CD14-positive monocyte (primary cell): ENCODE measurements around the gene C11orf91. TPM values are rescaled to one million over a fixed set of nuclear protein-coding genes. Genes with fewer than 3 reads are reported as not detected.

Experiments used
- DNase-seq, 3 donors: peaks; one replicate each; pipeline ENCODE4 v3.0.0-alpha.2; 2011 to 2022
- H2AFZ ChIP-seq: 2 replicates; pipeline ENCODE4 v1.6.0; 2012; ENCODE audit warnings: mild to moderate bottlenecking, low read depth, low read length, inconsistent platforms; ENCODE audit not compliant: insufficient read depth, poor library complexity, severe bottlenecking
- H3K27ac ChIP-seq, 2 donors: 1 replicate in 1 of 2; 2 replicates in 1 of 2; pipeline ENCODE4 v1.5.1; 2012 to 2013; ENCODE audit warnings: low read length in 2 of 2, control low read depth in 1 of 2, inconsistent platforms in 1 of 2, low read depth in 1 of 2, mild to moderate bottlenecking in 1 of 2
- H3K27me3 ChIP-seq, 2 donors: one replicate each; pipeline versions ENCODE4 v1.6.0 to v1.6.1; 2011 to 2013; ENCODE audit warnings: low read length in 2 of 2; ENCODE audit not compliant: control insufficient read depth in 2 of 2, insufficient read depth in 2 of 2
- H3K36me3 ChIP-seq, 2 donors: replicated peaks in 1 of 2; 1 replicate in 1 of 2; 2 replicates in 1 of 2; pipeline versions ENCODE4 v1.5.1 to v1.6.1; 2012 to 2013; ENCODE audit warnings: low read length in 2 of 2, control low read depth in 1 of 2, inconsistent platforms in 1 of 2, mild to moderate bottlenecking in 1 of 2; ENCODE audit not compliant: insufficient read depth in 2 of 2, control insufficient read depth in 1 of 2
- H3K4me1 ChIP-seq, 2 donors: 1 replicate in 1 of 2; 2 replicates in 1 of 2; pipeline versions ENCODE4 v1.5.1 to v1.6.1; 2012 to 2013; ENCODE audit warnings: low read length in 2 of 2, control low read depth in 1 of 2, inconsistent platforms in 1 of 2, mild to moderate bottlenecking in 1 of 2, moderate library complexity in 1 of 2; ENCODE audit not compliant: insufficient read depth in 2 of 2, control insufficient read depth in 1 of 2
- H3K4me2 ChIP-seq: replicated peaks from 2 replicates; pipeline ENCODE3; 2012; ENCODE audit warnings: low read length, moderate library complexity, mild to moderate bottlenecking; ENCODE audit not compliant: poor library complexity, severe bottlenecking; ENCODE audit errors: extremely low read depth
- H3K4me3 ChIP-seq, 3 experiments: fragments of 200-600 bp in 1 of 3; sonication (generic) in 1 of 3; replicated peaks in 1 of 3; 1 replicate in 2 of 3; 2 replicates in 1 of 3; pipeline ENCODE4 v1.5.1; 2011 to 2013; ENCODE audit warnings: low read length in 3 of 3, mild to moderate bottlenecking in 3 of 3, control low read depth in 2 of 3, low read depth in 2 of 3, inconsistent platforms in 1 of 3, moderate library complexity in 1 of 3
- H3K79me2 ChIP-seq: 2 replicates; pipeline ENCODE4 v1.6.0; 2012; ENCODE audit warnings: mild to moderate bottlenecking, control low read depth, inconsistent platforms, low read length, moderate library complexity; ENCODE audit not compliant: insufficient read depth
- H3K9ac ChIP-seq: 2 replicates; pipeline ENCODE4 v1.6.0; 2017; ENCODE audit warnings: low read length, mild to moderate bottlenecking; ENCODE audit not compliant: insufficient read depth, poor library complexity, severe bottlenecking
- H3K9me3 ChIP-seq, 2 donors: replicated peaks in 1 of 2; 1 replicate in 1 of 2; 2 replicates in 1 of 2; pipeline versions ENCODE4 v1.5.1 to v1.6.1; 2012 to 2013; ENCODE audit warnings: low read length in 2 of 2, control low read depth in 1 of 2; ENCODE audit not compliant: control insufficient read depth in 1 of 2, insufficient read depth in 1 of 2
- H4K20me1 ChIP-seq: 2 replicates; pipeline ENCODE4 v1.6.0; 2012; ENCODE audit warnings: mild to moderate bottlenecking, low read length, control low read depth, moderate library complexity; ENCODE audit not compliant: insufficient read depth
- H3K27ac Mint-ChIP-seq, 7 donors: one replicate each; pipeline ENCODE4 v1.8.0; 2020; ENCODE audit warnings: mild to moderate bottlenecking in 7 of 7, mixed read lengths in 7 of 7, moderate library complexity in 6 of 7, inconsistent platforms in 2 of 7
- H3K27me3 Mint-ChIP-seq, 3 donors: one replicate each; pipeline ENCODE4 v1.8.0; 2021 to 2022; ENCODE audit warnings: low read depth in 3 of 3, mild to moderate bottlenecking in 3 of 3, mixed read lengths in 3 of 3, moderate library complexity in 3 of 3, inconsistent platforms in 1 of 3
- H3K36me3 Mint-ChIP-seq, 2 donors: one replicate each; pipeline ENCODE4 v1.8.0; 2020; ENCODE audit warnings: mixed read lengths in 2 of 2, inconsistent platforms in 1 of 2, mild to moderate bottlenecking in 1 of 2
- H3K4me1 Mint-ChIP-seq: one replicate; pipeline ENCODE4 v1.8.0; 2020; ENCODE audit warnings: mild to moderate bottlenecking, mixed read lengths
- H3K4me3 Mint-ChIP-seq, 2 donors: one replicate each; pipeline ENCODE4 v1.8.0; 2020; ENCODE audit warnings: mild to moderate bottlenecking in 2 of 2, mixed read lengths in 2 of 2, moderate library complexity in 1 of 2
- H3K9me3 Mint-ChIP-seq, 7 donors: one replicate each; pipeline ENCODE4 v1.8.0; 2020 to 2022; ENCODE audit warnings: mixed read lengths in 7 of 7, mild to moderate bottlenecking in 6 of 7, moderate library complexity in 6 of 7, inconsistent platforms in 2 of 7
- WGBS: methylation state at CpG from one replicate; pipeline ENCODE4 v1.1.5; 2013; ENCODE audit warnings: missing lambda C conversion rate; ENCODE audit not compliant: insufficient coverage; 5-methylcytosine and 5-hydroxymethylcytosine counted together
- intact Hi-C, 2 donors: fragments of 100-400 bp; cut with micrococcal nuclease; formaldehyde crosslinking; loops; one replicate each; pipeline versions ENCODE4 v1.15.0 to v1.15.1; 2023
- polyA plus RNA-seq, 3 donors: library from polyadenylated mRNA; depleted of rRNA in 1 of 3; unstranded in 2 of 3; stranded (reverse) in 1 of 3; fragments of 300-500 nt in 2 of 3; fragments of >200 nt in 1 of 3; fragmentation: Illumina TruSeq in 2 of 3; gene quantifications; 1 replicate in 2 of 3; 2 replicates in 1 of 3; pipeline ENCODE4 v1.2.3, GENCODE V29; 2012 to 2021
- TF ChIP-seq, protein P1 (sequence below): fragments of 200-600 bp; IDR thresholded peaks from one replicate; pipeline ENCODE4 v1.8.0; 2022; ENCODE audit warnings: antibody characterized with exemption, mild to moderate bottlenecking

C11orf91 gene
- polyA plus RNA-seq, 3 donors, result not detected

DNA sequence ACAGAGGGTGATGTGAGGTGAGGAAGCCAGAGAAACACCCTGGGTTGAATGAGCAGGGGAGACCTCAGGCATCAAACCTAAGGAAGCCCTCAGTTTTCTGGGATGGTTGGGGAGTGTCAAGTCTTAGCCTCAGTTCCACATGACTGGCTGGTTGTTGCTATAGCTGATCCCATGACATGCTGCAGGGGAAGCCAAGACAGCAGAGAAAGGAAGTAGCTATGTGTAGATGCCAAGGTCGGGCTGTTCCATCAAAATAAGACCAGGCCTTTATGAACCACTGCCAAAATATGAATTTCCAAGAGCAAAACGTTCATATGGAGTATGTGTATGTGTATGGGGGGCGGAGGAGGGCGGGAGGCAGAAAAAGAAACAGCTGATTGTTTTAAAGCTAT, 24.0 kb upstream of the C11orf91 start:
- intact Hi-C loops, result no loop called here
- Histone ChIP-seq H3K9ac (no peak overlapping the region), H3K27me3 (no peaks in the 10 kb centered on the region), H4K20me1 (no peaks in the 10 kb centered on the region), H3K9me3 (no peaks in the 10 kb centered on the region), H3K4me3 (no peak overlapping the region), H3K4me2 (no peak overlapping the region), H3K36me3 (no peaks in the 10 kb centered on the region), H3K4me1 (peaks cover 12 to 14% of the 10 kb centered on the region in 2 donors), H2AFZ (no peak overlapping the region), H3K27ac (no peak overlapping the region), H3K79me2 (no peaks in the 10 kb centered on the region)
- DNase-seq, result peak in 1 of 3 donors; percentile 40
- H3K27ac Mint-ChIP-seq, result peak overlapping the region in 4 of 7 donors; percentile 4 to 66 (median 36)
- 0% methylated on average over 1 of the region's 4 CpGs for WGBS
- no peak overlapping the region for H3K4me3 Mint-ChIP-seq
- H3K36me3 Mint-ChIP-seq, result peaks cover 6 to 8% of the 10 kb centered on the region in 2 donors
- no peaks in the 10 kb centered on the region for H3K9me3 Mint-ChIP-seq
- peaks cover 31% of the 10 kb centered on the region for H3K4me1 Mint-ChIP-seq
- H3K27me3 Mint-ChIP-seq, result peaks cover 0 to 4% (median 0%) of the 10 kb centered on the region in 3 donors
- TF ChIP-seq, protein P1, sequence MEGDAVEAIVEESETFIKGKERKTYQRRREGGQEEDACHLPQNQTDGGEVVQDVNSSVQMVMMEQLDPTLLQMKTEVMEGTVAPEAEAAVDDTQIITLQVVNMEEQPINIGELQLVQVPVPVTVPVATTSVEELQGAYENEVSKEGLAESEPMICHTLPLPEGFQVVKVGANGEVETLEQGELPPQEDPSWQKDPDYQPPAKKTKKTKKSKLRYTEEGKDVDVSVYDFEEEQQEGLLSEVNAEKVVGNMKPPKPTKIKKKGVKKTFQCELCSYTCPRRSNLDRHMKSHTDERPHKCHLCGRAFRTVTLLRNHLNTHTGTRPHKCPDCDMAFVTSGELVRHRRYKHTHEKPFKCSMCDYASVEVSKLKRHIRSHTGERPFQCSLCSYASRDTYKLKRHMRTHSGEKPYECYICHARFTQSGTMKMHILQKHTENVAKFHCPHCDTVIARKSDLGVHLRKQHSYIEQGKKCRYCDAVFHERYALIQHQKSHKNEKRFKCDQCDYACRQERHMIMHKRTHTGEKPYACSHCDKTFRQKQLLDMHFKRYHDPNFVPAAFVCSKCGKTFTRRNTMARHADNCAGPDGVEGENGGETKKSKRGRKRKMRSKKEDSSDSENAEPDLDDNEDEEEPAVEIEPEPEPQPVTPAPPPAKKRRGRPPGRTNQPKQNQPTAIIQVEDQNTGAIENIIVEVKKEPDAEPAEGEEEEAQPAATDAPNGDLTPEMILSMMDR, result no peak

DNA sequence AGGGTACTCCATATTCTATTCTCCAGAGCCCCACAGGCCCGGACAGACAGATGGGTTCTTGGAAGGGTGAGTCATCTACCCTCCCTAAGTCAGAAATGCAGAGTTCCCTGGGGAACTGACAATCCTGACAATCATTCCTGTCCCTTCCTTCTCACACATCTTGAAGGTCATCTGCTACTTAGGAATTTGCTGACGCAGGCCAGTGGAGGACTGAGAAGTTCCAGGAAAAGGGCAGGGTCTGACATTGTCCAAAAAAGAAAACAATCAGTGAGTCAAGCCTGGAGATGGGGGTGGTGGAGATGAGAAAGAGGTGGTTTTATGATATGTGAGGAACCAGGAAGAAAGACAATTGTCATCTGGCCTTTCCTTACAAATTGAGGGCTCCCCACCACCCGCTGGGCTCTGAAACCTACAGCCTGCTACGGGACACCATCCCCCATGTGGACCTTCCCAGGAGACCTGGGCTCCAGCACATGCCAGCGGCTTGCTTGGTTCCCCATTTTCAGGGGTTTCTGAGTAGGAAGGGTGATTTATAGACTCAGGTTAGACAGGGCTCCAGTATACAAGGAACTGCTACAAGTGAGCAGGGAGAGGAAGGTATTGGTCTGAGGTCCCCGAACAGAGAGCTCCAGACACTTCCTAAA, 22.7 kb upstream of the C11orf91 start:
- Histone ChIP-seq H3K36me3 (no peaks in the 10 kb centered on the region), H3K4me3 (no peak overlapping the region), H3K4me1 (peaks cover 12 to 14% of the 10 kb centered on the region in 2 donors), H3K27ac (no peak overlapping the region), H4K20me1 (no peaks in the 10 kb centered on the region), H3K4me2 (no peak overlapping the region), H3K9ac (no peak overlapping the region), H2AFZ (no peak overlapping the region), H3K79me2 (no peaks in the 10 kb centered on the region), H3K27me3 (no peaks in the 10 kb centered on the region), H3K9me3 (no peaks in the 10 kb centered on the region)
- Mint-ChIP-seq H3K4me3 (no peak overlapping the region), H3K27ac (peak overlapping the region in 3 of 7 donors; percentile 19 to 68 (median 23)), H3K4me1 (peaks cover 31% of the 10 kb centered on the region), H3K9me3 (no peaks in the 10 kb centered on the region), H3K27me3 (peaks cover 0 to 4% (median 0%) of the 10 kb centered on the region in 3 donors), H3K36me3 (peaks cover 9% of the 10 kb centered on the region in 2 donors)
- WGBS, result no CpG with 5 or more reads among the region's 6 CpGs
- intact Hi-C loops, result no loop called here
- peak in 1 of 3 donors; percentile 23 for DNase-seq
- TF ChIP-seq, protein P1, result no peak
